GM21723 (cell line): ENCODE measurements around the gene ATP5MK.
"Not testable (repeated sequence)": the region's sequence is repeated elsewhere in the genome, so short reads cannot be mapped to it uniquely, and the experiment has no call there.

Experiments used
- ATAC-seq: cut with Tn5 transposase; IDR thresholded peaks from one replicate; pipeline ENCODE4 v1.9.1; 2021; ENCODE audit warnings: mild to moderate bottlenecking, moderate library complexity; ENCODE audit not compliant: unreplicated experiment

The ATP5MK gene

DNA sequence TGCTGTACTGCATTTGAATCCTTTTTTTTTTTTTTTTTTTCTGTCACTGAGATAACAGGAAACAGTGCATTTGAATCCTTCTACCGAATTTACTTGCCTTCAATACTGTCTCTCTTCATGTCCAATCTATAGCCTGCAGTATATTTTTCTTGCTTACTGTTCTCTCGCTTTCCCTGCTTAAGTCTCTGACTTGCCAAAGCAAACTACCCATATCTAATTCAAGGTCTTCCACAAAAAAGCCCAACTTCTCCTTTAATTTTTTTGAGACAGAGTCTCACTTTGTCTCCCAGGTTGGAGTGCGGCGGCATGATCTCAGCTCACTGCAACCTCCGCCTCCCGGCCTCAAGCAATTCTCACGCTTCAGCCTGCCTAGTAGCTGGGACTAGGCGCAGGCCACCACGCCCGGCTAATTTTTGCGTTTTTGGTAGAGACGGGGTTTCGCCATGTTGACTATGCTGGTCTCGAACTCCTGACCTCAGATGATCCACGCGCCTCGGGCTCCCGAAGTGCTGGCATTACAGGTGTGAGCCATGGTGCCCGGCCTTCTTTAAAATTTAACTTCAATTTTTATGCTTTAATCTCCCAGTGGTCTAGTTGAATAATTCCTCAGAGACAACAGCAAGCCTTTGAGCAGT is 1.0 kb upstream of the ATP5MK start:
- ATAC-seq: no peak

DNA sequence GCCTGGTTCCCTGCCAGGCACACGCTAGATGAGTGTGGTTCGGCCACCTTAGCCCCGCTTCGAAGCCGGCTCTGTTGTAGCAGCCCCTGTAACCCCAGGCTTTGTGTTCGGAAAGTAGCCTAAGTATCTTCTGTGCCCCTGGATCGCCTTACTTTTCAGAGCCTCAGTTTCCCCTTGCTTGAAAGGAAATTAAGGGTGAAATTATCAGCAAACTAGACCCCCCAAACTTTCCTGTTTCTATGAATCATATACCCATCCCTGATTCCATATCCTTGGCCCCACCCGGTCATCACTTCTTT is 463 bp upstream of the ATP5MK start:
- no peak for ATAC-seq

DNA sequence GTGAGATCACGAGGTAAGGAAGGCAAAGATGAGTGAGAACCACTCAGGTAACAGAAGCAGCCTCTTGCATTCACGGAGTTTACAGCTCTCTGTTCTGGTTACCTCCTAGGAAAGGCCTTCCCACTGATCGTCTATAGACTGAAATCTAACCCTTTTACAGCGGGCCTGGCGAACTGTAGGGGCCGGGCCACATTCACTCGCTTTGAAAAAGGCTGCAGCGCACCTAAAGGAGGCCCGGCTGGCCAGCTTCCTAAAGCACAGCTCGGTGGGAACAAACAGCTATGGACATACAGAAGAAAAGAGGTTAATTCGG is 565 bp downstream of the ATP5MK start:
- ATAC-seq: no peak

GRCh38 chr10:103394180-103394579 is 2.1 kb downstream of the ATP5MK start:
- ATAC-seq: no peak

DNA sequence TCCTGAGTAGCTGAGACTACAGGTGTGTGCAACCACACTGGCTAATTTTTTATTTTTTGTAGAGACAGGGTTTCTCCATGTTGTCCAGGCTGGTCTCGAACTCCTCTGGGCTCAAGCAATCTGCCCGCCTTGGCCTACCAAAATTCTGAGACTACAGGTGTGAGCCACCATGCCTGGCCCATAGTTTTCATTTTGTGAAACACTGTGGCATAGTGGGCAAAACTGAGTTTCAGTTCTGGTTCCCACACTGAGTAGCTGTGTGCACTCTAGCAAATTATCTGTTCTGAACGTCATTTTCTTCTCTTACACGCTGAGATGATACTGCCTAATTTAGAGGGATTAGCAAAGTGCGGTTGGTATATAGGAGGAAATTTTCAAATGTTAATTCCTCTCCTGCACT is 13.5 kb downstream of the ATP5MK start:
- ATAC-seq: no peak

- no peak for ATAC-seq
Observed at GRCh38 chr10:103374263-103374662, 22.0 kb downstream of the ATP5MK start.

DNA sequence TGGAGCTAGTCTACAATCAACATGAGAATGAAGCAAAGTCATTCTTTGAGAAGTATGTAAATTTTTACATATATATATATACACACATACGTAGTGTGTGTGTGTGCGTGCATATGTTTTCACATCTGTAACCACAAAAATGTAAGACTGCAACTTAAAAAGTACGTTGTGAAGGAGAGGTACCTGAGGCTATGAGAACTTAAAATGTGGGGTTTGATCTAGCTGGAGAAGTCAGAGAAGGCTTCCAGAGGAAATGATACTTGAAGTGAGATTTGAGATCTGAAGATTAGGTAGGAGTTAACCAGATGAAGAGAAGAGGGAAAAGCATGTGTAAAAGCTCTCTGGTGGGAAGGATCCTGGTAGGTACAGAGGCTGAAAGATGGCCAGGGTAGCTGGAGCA is 22.7 kb downstream of the ATP5MK start:
- ATAC-seq: no peak

GRCh38 chr10:103367782-103368518 is 28.3 kb downstream of the ATP5MK start, which contains the start of gene TAF5:
TSS of gene TAF5 (plus strand) at chr10:103367976. CDS start at chr10:103367990, 14 bp downstream.
- ATAC-seq: peak; percentile 64

- no peak for ATAC-seq
Observed at GRCh38 chr10:103367379-103367781, 28.9 kb downstream of the ATP5MK start.

DNA sequence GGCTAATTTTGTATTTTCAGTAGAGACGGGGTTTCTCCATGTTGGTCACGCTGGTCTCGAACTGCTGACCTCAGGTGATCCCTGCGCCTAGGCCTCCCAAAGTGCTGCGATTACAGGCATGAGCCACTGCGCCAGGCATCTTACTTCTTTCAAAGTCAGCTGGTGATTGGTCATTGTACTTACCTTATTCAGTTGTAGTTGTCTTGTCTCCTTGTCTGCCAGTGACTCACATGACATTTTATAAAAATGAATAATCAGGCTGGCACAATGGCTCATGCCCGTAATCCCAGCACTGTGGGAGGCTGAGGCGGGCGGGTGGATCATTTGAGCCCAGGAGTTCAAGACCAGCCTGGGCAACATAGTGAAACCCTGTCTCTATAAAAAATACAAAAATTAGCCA is 35.5 kb downstream of the ATP5MK start:
- not testable (repeated sequence) for ATAC-seq

DNA sequence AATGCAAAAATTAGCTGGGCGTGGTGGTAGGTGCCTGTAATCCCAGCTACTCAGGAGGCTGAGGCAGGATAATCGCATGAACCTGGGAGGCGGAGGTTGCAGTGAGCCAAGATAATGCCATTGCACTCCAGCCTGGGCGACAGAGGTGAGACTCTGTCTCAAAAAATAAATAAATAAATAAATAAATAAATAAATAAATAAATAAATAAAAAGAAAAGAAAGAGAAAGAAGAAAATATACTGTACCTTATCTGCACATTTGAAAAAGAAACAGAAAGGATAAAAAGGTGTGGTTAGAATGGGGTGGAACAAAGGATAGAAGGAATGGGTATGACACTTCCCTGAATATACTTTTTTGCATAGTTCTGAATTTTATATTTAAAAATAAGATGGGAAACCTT is 36.8 kb downstream of the ATP5MK start:
- not testable (repeated sequence) for ATAC-seq

- ATAC-seq: no peak
Observed at GRCh38 chr10:103355906-103356599, 40.2 kb downstream of the ATP5MK start.

- ATAC-seq: not testable (repeated sequence)
Observed at GRCh38 chr10:103354567-103354966, 41.7 kb downstream of the ATP5MK start.

DNA sequence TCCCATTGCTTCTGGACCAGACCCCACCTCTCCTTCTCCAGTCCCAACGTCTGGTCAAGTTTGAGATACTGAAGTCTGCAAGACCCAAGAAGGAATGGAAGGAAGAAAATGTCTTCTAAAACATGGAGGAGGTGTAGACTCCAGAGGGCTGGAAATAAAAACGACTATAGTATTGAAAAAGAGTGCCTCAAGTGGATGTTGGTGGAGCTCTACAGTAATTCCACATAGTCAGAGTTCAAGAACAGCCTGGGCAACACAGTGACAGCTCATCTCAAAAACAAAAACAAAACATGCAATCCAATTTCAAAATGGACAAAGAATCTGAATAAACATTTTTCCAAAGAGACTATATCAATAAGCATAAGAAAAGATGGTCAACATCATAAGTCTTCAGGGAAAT is 43.0 kb downstream of the ATP5MK start:
- ATAC-seq: no peak

GRCh38 chr10:103350517-103351260 is 45.6 kb downstream of the ATP5MK start, which contains the start of gene PCGF6:
TSS of gene PCGF6 (minus strand) at chr10:103351140. CDS start at chr10:103351066, 74 bp downstream.
- peak; percentile 78 for ATAC-seq

- no peak for ATAC-seq
Observed at GRCh38 chr10:103350175-103350516, 46.1 kb downstream of the ATP5MK start.
